Measurements from ENCODE around the gene RPL11.
"Not testable (repeated sequence)": the region's sequence is repeated elsewhere in the genome, so short reads cannot be mapped to it uniquely, and the experiment has no call there.

GRCh38 chr1:23685197-23685596 lies 6.4 kb upstream of the RPL11 start:
- TF ChIP-seq CTCF (conservative IDR thresholded peaks at IDR 0.05; ENCODE audit: low read depth, low read length); EZH2 (IDR thresholded peaks at IDR 0.05; ENCODE audit: borderline replicate concordance, low read depth, low read length, poor library complexity, severe bottlenecking): not testable (repeated sequence)
